HG03108 (cell line): Measurements from ENCODE around the gene HYI.

ENCODE experiments used
- ATAC-seq: cut with Tn5 transposase; IDR thresholded peaks from one replicate; pipeline ENCODE4 v1.9.1; 2021; ENCODE audit warnings: moderate library complexity; ENCODE audit not compliant: unreplicated experiment

Gene HYI

GRCh38 chr1:43405219-43405875 is 48.4 kb downstream of the HYI start:
- no peak for ATAC-seq

- ATAC-seq: no peak
Measured at GRCh38 chr1:43404353-43404752, 49.4 kb downstream of the HYI start.

- ATAC-seq: no peak
Measured at GRCh38 chr1:43402089-43402865, 51.5 kb downstream of the HYI start.
